Measurements from ENCODE around the gene PAX7.

- TF ChIP-seq CTCF (IDR thresholded peaks at IDR 0.05; ENCODE audit: poor library complexity, severe bottlenecking) (no peak), POLR2AphosphoS5 (IDR thresholded peaks at IDR 0.05) (no peak), REST (IDR thresholded peaks at IDR 0.05; ENCODE audit: borderline replicate concordance) (no peak), RAD21 (conservative IDR thresholded peaks at IDR 0.05) (no peak), SMC3 (conservative IDR thresholded peaks at IDR 0.05; ENCODE audit: poor library complexity) (no peak)
These were observed 91.6 kb downstream of the PAX7 start for GRCh38 chr1:18722270-18722669.
